HG03039 (cell line): ENCODE data around the gene SLCO4A1.
"Not testable (repeated sequence)": the region's sequence is repeated elsewhere in the genome, so short reads cannot be mapped to it uniquely, and the experiment has no call there.

Experiments used
- ATAC-seq: cut with Tn5 transposase; IDR thresholded peaks from one replicate; pipeline ENCODE4 v1.9.1; 2021; ENCODE audit warnings: mild to moderate bottlenecking, moderate library complexity; ENCODE audit not compliant: unreplicated experiment

SLCO4A1 gene

DNA sequence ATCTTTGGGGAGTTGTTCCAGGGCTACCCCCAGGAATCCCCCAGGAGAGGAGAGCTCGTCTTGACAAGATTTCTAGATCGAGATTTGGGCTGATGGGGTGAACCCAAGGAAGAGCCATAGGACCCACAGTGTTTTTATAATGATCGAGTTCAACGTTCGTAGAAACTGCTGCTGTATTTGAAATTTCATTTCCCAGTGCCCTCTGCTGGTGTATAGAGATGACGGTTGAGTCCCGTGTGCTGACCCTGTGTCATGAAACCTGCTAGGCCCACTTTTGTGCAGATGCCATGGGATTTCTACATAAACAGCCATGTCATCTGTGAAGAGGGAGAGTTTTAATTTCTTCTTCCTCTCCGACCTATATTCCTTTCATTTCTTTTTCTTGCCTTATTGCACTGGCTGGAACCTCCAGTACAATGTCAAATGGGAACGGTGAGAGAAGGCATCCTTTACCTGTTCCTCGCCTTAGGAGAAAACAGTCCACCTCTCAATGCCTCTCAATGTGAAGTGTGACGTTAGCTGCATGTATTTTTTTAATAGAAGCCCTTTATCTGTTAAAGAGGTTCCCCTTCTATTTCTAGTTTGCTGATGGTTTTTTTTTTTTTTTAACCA lies 37.8 kb downstream of the SLCO4A1 start:
- no peak for ATAC-seq

DNA sequence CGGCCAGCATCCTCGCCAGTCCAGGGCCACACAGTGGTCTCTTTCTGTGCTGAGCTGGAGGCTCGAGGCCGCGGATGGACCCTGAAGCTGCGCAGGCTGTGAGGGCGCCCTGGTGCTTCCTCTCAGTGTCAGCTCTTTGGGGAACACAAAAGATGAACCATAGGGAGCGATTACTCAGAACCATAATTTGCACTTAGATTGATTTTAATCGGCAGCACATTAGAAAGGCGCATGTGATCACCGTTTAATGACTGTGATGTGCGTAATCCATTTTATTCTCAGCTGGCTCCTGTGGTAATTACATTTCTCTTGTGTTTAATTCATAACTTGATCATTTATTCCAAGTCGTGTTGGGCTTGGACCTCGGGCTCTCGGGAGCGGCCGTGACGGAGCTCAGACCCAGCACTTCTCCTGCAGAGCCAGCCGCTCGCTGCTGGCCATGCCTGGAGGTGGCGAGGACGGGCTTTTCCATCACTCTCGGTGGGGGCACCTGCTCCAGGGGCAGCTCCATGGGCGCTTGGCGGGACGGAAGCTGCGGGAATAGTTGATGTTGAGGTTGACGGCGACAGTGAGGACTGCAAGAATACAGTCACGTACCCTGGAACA lies 40.7 kb downstream of the SLCO4A1 start:
- ATAC-seq, result no peak

DNA sequence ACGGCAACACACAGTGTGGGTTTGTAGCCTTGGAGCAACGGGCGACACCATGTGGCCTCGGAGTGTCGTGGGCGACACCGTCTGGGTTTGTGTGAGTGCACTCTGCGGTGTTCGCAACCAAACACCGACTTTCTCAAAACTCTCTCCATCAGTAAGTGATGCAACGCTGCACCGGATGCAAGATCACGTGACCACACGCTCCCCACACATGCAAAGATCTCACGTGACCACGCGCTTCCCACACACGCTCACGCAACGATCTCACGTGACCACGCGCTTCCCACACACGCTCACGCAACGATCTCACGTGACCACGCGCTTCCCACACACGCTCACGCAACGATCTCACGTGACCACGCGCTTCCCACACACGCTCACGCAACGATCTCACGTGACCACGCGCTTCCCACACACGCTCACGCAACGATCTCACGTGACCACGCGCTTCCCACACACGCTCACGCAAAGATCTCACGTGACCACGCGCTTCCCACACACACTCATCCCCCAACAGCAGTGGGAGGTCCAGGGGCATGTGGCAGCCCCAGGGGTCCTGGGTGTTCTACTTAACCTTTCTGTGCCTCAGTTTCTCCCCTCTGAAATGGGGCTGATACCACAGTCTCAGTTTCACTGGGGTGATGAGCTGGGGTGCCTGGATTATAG lies 41.5 kb downstream of the SLCO4A1 start:
- ATAC-seq, result not testable (repeated sequence)

DNA sequence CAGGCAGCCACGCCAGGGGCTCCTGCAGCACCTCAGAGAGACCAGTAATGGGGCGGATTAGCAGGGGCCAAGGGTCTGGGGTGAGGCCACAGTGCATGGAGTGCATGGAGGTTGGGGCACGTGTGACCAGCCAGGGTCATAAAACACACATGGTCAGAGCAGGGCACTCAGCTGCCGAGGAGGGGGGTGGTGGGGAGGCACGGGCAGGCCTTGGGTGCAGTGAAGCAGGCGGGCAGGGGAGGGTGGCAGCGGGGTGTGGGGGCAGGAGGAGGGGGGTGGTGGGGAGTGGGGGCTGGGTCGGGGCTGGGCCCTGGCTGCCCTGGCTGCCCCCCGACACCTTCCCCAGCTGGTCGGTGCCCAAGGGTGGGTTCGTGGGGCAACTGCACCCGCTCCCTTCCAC lies 42.7 kb downstream of the SLCO4A1 start:
- no peak for ATAC-seq

DNA sequence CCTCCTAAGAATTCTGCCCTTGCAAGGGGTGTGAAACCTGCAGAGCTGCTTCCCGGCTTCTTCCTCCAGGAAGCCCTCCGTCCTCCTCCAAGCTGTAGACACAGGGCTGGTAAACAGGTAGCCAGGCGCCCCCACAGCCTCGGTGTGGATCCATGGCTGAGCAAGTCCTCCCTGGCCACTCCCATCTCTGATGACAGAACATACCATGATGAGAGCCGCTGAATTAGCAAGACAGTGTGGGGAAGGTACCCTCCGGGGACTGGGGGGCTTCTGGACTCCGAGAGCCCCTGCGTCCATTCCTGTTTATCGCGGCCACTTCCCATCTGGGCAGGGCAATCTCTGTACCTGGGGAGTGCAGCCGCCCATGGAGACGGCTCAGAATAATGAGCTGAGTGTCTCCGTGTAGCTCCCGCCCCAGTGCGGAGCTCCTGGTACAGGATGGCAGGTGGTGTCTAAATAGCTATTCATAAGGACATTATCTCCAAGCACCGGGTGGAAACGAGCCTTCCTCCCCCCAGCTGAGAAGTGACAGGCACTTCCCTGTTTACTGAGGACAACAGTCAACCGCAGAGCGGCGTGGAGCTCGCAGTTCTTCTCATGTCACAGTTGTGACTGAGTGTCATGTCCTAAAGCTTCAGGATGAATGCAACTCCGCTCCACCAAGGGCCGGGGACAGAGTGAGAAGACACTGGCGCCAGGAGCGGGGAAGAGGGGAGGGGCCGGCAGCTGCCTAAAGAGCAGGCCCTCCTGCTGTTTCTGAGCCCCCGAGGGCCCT lies 43.7 kb downstream of the SLCO4A1 start:
- no peak for ATAC-seq

DNA sequence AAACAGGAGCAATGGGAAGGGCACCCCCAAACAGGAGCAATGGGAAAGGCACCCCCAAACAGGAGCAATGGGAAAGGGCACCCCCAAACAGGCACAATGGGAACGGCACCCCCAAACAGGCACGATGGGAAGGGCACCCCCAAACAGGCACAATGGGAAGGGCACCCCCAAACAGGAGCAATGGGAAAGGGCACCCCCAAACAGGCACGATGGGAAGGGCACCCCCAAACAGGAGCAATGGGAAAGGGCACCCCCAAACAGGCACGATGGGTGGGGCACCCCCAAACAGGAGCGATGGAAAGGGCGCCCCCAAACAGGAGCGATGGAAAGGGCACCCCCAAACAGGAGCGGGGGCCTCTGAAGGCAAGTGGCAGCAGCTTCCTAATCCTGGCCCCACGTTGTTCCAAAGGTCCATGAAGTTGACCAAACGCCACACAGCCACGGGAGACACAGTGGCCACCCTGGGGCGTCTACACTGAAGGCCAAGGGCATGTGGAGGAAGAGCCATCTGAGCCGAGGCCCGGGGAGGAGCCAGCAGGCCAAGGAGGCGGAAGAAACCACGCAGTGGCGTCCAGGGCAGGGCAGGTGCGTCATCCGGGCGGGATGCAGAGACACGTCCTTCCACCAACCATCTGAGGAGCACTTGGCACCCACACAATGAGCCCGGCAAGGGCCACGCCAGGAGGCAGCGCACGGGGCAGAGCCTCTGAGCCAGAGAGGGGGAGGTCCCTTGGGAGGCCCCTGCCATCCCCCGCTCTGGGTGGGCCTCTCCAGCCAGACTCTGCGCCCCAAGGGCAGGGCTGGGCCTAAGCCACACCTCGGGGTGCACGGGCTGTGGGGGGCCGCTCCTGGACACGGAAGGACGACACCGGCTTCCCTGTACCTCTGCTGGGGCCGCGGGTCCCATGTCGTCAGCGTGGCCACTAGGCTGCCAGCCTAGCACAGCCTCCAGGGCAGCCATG lies 44.8 kb downstream of the SLCO4A1 start:
- no peak for ATAC-seq

DNA sequence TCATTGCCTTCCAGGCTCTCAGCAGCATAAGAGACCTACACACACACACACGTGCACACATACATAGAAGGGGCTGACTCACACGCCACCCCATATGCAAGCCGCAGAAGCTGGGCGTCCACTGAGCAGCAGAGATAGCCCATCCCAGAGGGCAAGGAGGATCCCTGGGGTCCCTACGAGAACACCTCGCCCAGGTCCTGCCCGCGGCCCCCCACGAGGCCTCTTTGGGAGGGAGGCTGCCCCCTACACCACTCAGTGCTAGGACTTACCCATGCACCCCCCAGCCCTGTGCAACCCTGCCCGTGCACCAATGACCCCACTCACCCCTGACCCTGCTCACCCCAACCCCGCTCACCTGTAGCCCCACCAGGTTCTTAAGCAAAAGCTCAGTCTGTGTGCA lies 45.8 kb downstream of the SLCO4A1 start:
- ATAC-seq, result no peak

DNA sequence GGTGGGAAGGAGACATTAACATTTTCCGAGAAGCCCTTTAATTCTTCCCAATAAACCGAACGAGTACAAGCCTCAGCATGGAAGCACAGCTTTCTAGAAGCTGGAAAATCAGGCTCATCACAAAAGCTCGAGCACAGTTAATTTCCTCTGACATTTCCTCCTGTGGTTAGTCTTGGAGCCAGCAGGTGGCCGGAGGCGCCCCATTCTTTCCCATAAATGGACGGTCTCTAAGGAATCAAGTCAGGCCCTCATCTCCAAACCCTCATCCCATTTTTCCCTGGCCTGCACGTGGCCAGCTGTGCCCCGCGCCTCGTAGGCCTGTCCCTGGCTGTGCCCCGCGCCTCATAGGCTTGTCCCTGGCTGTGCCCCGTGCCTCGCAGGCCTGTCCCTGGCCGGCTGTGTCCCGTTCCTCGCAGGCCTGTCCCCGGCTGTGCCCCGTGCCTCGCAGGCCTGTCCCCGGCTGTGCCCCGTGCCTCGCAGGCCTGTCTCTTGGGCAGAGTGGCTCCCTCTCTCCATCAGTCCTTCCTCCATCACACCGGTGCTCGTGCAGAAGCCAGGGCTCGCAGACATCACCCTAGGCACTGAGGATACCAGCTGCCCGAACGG lies 46.7 kb downstream of the SLCO4A1 start:
- no peak for ATAC-seq

DNA sequence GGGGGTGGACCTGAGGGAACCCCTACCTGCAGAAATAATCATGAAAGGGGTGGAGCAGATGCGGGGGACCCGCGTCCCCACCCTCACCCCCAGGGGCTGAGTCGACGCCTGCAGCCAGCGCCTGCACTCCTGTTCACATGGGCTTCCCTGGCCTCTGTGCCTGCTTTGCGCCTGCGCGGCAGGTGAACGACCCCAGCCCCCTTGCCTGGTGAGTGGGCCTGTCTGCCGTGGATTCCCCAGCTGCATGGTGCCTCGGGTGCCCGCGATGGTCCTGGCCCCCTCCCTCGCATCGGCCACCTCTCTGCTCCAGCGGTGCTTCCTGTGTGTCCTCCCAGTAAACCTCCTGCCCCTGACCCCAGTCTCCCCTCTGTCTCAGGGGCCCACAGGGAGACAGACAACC lies 47.6 kb downstream of the SLCO4A1 start:
- no peak for ATAC-seq

DNA sequence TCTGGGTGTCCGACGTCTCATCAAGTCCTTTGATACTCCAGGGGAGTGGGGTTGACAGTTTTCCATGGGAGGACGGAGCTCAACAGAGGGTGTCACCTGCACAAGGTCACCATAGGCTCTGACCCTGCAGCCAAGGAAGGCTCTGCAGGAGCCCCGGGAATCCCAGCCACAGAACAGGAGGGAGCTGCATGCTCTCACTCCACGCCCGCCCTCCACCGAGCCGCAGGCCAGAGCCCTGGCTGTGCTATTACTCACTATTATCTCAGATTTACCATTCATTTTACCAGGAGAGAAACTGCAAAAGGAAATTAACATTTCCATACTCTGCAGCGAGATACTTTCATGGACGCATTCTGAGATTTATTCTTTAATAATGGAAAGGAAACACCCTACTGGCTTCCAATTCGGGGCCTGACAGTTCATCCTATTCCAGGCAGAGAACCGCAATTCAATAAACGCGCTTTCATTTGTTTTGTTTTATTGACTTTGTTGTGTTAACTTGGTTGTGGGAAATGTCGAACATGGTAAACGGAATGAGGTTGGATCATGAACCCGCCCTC lies 48.0 kb downstream of the SLCO4A1 start:
- no peak for ATAC-seq

DNA sequence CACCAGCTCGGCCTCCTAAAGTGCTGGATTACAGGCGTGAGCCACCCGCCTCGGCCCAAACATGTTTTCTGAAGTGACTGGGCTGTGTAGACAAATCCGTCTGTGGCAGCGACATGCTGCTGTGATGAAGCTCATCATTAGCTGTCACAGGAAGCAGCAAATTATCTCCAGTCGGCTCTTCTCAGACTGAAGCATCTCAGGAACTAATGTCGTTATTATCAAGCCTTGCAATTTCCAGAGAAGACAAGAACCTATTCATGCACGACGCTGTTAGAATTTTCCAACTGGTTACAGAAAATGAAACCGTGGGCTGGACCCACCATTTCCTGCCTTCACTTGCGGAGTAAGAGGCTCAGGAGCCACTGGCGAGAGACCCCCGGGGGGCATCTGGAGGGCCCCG lies 49.2 kb downstream of the SLCO4A1 start:
- no peak for ATAC-seq

DNA sequence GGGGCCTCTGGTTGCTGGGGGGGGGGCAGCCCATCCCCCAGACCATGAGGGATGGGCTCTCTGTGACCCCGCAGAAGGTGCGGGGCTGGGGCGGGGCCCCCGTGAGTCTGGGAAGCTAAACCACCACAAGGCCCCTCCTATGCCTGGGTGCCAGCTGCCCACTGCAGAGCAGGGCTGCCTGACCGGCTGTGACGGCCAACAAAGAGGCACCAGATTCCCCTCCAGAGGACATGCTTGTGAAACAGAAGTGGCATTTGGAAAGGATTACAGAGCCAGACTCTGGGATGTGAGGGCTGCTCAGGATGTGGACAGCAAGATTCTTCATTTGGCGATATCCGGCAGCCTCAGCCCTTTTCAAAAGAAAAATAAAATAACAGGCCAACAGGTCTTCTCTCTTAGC lies 49.9 kb downstream of the SLCO4A1 start:
- no peak for ATAC-seq

DNA sequence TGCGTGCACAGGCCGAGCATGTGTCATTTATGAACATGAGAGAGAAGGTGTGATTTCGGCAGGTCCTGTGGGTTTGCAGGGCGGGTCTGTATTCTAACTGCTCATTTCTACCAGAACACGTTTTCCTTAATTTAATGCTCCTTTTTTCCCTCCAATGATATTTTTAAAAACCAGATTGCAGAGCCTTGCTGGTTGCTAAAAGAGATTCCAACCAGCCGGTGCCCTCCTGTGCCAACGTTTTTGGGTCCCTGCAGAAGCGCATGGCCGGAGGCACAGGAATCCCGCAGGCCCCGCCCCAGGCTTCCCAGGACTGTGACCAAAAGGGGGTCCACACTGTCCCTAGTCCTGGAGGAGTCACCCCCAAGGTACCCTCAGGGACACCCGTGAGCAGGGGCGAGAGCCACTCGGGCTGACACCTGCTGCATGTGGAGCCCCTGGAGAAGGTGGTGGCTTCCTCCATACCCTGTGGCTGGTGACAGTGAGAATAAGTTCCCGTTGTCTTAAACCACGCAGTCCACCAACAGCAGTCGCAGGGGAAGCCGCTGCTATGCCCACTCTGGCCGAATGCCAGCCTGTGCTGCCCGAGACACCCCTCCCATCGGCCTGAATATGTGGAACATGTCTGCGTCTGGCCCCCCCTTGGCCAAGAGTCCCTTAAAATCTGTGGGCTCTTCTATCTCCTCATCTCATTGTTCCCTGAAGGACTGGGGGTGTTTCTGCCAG lies 50.7 kb downstream of the SLCO4A1 start:
- ATAC-seq, result no peak

DNA sequence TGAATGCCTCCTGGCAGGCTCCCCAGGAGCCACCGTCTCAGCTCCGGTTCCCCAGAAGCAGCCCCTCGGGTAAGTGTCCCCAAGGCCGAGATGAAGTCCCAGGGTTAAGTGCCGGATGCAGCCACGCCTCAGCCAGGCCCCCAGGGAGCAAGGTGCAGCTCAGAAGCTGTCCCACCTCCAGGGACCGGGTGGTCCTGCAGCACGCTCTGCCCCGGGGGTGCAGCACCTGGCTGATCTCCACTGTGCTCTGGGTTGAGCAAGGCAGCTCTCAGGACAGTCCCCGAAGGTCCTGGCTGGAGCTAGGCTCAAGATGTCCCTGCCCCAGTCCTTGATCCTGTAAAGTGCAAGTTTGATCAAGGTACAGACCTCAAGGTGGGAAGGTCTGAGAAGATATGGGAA lies 51.2 kb downstream of the SLCO4A1 start:
- ATAC-seq, result no peak

DNA sequence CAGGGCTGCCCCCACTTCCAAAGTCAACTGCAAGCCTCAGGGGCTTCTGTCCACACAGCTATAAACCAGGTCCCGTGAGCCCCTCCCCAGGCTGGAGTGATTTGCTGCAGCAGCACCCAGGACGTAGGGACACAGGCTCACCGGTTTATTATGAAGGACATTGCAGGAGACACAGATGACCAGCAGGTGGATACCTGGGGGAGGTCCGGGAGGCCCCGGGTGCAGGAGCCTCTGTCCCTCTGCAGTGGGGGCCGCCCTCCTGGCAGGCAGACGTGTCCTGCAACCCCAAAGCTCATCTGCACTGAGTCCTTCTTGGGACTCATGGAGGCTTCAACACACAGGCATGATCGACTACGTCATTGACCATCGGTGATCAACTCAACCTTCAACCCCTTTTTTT lies 51.8 kb downstream of the SLCO4A1 start:
- no peak for ATAC-seq

DNA sequence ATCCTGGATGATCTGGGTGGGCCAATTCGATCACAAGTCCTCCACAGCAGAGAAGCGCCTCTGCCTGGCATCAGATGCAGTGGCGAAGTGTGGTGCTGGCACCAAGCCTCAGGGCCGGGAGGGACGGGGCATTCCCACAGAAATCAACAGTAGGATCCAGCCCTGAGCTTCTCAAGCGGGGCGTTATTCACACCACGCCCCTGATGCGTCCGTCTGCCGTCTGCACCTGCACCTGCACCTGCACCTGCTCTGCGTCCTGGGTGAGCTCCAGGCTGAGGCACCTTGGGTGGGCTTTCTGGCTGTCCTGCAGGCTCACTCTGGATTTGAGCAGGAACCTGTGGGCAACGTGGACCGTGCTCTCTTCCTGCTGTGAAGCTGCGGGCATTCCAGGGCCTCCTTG lies 52.6 kb downstream of the SLCO4A1 start:
- no peak for ATAC-seq

DNA sequence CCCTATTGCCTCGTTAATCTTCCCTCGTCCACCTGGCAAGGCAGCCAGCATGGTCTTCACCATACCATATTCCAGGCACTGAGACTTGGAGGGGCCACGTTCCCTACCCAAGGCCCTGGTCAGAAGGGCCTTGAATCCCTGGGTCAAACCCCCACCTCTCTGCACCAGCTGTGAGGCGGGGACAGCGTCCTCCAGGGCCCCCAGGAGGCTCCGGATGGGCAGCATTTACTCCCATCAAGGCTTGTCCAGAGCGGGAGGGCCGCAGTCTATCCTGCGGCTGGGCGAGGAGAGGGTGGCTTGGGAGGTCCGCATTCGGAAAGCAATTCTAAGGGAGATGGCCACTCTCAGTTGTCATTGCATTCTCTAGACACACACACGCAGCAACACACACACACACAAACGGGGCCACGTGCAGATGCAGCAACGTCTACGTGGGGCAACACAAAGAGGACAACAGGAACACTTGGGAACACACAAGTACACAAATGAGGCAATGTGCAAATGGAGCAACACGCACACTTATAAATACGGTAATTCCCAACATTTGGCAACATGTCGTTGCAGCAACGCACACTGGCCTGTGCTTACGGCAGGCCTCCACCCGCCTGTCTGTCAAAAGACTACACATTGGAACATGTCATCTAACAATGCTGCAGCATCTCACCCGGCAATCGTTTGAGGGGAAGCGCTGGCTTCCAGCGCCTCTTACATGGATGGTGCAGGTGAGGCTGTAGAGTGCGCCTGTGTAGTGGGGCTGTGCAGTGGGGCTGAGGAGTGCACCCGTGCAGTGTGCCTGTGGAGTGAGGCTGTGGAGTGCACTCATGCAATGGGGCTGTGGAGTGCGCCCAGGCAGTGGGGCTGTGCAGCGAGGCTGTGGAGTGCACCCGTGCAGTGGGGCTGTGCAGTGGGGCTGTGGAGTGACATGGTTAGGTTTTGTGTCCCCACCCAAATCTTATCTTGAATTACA lies 53.4 kb downstream of the SLCO4A1 start:
- ATAC-seq, result no peak

DNA sequence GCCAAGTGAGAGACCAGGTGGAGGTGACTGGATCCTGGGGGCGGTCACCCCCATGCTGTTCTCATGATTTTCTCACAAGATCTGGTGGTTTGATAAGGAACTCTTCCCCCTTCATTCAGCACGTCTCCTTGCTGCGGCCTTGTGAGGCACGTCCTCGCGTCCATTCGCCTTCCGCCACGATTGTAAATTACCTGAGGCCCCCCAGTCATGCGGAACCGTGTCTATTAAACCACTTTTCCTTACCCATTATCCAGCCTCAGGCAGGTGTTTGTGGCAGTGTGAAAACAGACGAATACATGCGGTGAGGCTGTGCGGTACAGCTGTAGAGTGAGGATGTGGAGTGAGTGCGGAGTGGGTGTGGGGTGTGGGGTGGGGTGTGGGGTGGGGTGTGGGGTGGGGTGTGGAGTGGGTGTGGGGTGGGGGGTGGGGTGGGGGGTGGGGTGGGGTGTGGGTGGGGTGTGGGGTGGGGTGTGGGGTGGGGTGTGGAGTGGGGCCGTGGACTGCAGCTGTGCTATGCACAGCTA lies 54.2 kb downstream of the SLCO4A1 start:
- ATAC-seq, result no peak
